22Rv1 (cell line): ENCODE measurements around the gene KIAA0232.

Experiments
- H3K27ac ChIP-seq: fragments of 450-650 bp; 2 replicates; pipeline ENCODE4 v1.5.1; 2017
- CTCF ChIP-seq: fragments of 450-650 bp; IDR thresholded peaks from 2 replicates; pipeline ENCODE4 v1.5.1; 2017; ENCODE audit warnings: mild to moderate bottlenecking
- ZFX ChIP-seq: fragments of 450-650 bp; IDR thresholded peaks from 2 replicates; pipeline ENCODE4 v1.6.1; 2017; ENCODE audit warnings: antibody characterized with exemption, borderline replicate concordance

Gene KIAA0232

GRCh38 chr4:6918338-6918737, 135.8 kb downstream of the KIAA0232 start:
- no peak overlapping the region for H3K27ac ChIP-seq
- TF ChIP-seq ZFX (no peak), CTCF (no peak)

- TF ChIP-seq CTCF (no peak), ZFX (no peak)
- no peak overlapping the region for H3K27ac ChIP-seq
These were observed 137.6 kb downstream of the KIAA0232 start for GRCh38 chr4:6920171-6920570.

- TF ChIP-seq CTCF = no peak
- TF ChIP-seq ZFX = no peak
- H3K27ac ChIP-seq = no peak overlapping the region
These were observed 141.0 kb downstream of the KIAA0232 start for GRCh38 chr4:6923507-6923906.

GRCh38 chr4:6924361-6924779, 141.8 kb downstream of the KIAA0232 start:
- no peak overlapping the region for H3K27ac ChIP-seq
- TF ChIP-seq ZFX = no peak
- TF ChIP-seq CTCF = no peak

GRCh38 chr4:6925357-6925836, 142.9 kb downstream of the KIAA0232 start:
- TF ChIP-seq ZFX (no peak), CTCF (no peak)
- no peak overlapping the region for H3K27ac ChIP-seq

GRCh38 chr4:6926081-6926480, 143.6 kb downstream of the KIAA0232 start:
- TF ChIP-seq CTCF = no peak
- no peak for TF ChIP-seq ZFX
- H3K27ac ChIP-seq = no peak overlapping the region

GRCh38 chr4:6926681-6927478, 144.4 kb downstream of the KIAA0232 start:
- TF ChIP-seq ZFX (no peak), CTCF (no peak)
- no peak overlapping the region for H3K27ac ChIP-seq
